WI38 (cell line): Measurements from ENCODE around the gene RHBDL1.

Experiments
- H3K4me3 ChIP-seq: 2 replicates; pipeline ENCODE4 v1.5.1; 2011; ENCODE audit warnings: low read depth, mild to moderate bottlenecking, control low read depth, low read length
- CTCF ChIP-seq: IDR thresholded peaks from 2 replicates; pipeline ENCODE4 v1.5.1; 2012; ENCODE audit warnings: low read depth, mild to moderate bottlenecking, control low read depth, low read length

RHBDL1 gene

GRCh38 chr16:714558-715476 is 39.3 kb downstream of the RHBDL1 start, which contains the start of gene METRN:
Gene METRN, plus strand, starts transcription at chr16:715118. Its CDS starts 172 bp downstream, at chr16:715290.
- peak within 1 kb of the TSS; percentile 63 for H3K4me3 ChIP-seq
- no peak for TF ChIP-seq CTCF

DNA sequence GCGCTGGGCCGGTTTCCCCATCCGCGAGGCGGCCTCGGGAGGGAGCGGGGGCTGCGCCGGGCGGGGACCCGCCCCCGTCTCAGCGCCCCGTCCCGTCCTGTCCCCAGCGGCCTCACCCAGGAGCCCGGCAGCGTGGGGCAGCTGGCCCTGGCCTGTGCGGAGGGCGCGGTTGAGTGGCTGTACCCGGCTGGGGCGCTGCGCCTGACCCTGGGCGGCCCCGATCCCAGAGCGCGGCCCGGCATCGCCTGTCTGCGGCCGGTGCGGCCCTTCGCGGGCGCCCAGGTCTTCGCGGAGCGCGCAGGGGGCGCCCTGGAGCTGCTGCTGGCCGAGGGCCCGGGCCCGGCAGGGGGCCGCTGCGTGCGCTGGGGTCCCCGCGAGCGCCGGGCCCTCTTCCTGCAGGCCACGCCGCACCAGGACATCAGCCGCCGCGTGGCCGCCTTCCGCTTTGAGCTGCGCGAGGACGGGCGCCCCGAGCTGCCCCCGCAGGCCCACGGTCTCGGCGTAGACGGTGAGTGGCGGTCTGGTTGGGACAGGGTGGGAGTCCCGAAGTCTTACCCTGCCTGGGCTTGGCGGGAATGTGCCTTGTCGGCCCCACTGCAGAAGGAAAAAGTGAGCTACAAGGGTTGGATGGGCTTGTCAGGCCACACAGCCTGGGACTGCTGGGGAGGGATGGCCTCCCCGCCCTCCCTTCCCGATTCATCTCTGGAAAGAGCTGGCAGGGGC is 40.2 kb downstream of the RHBDL1 start:
- H3K4me3 ChIP-seq: peak overlapping the region; percentile 63
- no peak for TF ChIP-seq CTCF

DNA sequence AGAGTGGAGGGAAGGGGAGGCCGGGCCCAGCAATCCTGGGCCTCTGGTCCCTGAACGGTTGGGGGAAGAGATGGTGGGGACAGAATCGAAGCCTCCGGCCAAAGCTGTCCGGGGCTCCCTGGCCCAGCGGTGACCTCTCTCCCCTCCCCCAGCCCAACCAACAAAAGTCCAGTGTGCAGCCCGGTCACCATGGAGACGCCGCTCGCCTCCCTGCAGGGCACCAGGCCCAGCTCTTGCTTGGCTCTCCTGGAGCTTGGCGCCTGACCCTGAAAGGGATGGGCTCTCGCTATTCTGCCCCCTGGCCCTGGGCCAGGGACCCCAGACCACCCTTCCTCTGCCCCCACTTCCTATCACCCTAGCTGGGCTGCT is 40.7 kb downstream of the RHBDL1 start:
- no peak for TF ChIP-seq CTCF
- peak overlapping the region; percentile 63 for H3K4me3 ChIP-seq

DNA sequence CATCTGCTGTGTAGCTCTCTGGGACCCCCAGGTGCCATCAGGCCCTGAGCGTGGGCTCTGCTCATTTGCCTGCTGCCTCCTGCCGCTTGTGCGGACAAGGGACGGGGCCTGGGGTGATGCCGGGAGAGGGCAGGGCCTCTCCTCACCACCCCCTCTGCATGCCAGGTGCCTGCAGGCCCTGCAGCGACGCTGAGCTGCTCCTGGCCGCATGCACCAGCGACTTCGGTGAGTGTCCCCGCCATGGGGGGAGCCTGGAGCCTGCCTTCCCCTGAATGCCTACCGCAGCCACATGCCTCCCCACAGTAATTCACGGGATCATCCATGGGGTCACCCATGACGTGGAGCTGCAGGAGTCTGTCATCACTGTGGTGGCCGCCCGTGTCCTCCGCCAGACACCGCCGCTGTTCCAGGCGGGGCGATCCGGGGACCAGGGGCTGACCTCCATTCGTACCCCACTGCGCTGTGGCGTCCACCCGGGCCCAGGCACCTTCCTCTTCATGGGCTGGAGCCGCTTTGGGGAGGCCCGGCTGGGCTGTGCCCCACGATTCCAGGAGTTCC is 41.4 kb downstream of the RHBDL1 start:
- H3K4me3 ChIP-seq: no peak overlapping the region
- TF ChIP-seq CTCF: no peak

DNA sequence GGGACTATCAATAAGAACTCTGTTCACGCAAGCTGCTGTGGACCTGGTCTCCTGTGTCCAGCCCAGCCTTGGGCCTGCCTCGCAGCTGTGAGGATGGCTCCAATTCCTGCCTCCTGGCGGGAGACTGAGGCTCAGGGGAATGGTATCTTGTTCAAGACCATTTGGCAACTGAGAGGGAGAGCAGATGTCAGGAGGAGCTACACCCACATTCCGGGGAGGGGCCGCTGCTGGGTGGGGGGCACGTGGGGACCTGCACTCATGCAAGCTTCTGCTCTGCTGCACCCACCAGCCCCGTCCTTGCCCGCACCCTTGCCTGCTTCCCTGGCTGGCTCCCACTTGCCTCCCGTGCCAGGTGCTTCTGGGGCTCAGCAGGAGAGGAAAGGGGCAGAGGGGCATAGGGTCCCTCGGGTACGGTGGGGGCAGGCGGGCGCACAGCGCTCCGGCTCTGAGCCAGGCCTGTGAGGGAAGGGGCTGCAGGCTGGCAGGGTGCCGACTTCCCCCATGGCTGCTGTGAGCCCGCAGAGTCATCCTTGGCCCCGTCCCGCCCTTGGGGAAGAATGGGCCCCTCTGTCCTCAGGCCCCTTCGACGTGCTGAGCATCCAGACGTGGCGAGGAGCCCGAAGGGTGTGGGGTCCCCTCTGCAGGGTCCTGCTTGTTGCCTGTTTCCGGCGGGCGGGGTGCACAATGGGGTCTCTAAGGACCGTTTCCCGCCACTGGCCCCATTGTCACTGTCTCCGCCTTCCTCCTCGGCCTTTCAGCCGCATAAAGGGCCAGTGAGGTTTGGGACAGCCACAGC is 42.2 kb downstream of the RHBDL1 start:
- H3K4me3 ChIP-seq: no peak overlapping the region
- TF ChIP-seq CTCF: no peak

DNA sequence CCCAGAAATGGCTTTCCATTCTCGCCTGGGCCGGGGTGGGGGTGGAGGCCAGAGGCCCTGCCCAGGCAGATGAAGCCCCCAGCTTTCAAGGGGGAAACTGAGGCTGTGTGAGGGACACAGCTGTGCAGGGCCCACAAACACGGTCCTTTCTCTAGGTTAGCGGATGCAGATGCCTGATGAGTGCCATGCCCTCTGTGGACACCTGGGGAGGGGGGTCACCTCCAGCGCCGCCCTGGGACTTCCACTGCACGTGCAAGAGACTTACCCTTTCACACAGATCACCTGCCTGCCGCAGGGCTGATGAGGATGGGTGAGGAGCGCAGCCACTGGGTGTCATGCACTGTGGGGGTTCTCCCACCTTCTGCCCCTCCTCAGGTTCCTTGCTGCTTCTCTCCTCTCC is 42.9 kb downstream of the RHBDL1 start:
- no peak for TF ChIP-seq CTCF

More for the DNA sequence above, 42.9 kb downstream of the RHBDL1 start:
- no peak overlapping the region for H3K4me3 ChIP-seq
